A549 (cell line): ENCODE data around the gene PIGU. TPM values are rescaled to one million over a fixed set of nuclear protein-coding genes. Genes with fewer than 3 reads are reported as not detected.
A peak's percentile ranks its signal among the peaks of the same experiment; 100 is the strongest.

ENCODE experiments used
- ATAC-seq, 2 experiments: fragments of 200-7000 bp in 1 of 2; fragments of >200 bp in 1 of 2; cut with Nextera tagmentation in 1 of 2; cut with Tn5 transposase in 1 of 2; 3 replicates each; pipeline versions ENCODE4 v1.8.0 to v1.9.1; 2018 to 2020; ENCODE audit warnings: mild to moderate bottlenecking in 1 of 2, moderate library complexity in 1 of 2
- CTCF ChIA-PET: fragments of 300-600 bp; sonication (Branson Sonifier 250); formaldehyde crosslinking; extraction: SDS; loops from one replicate; lab custom pipeline; 2021; ENCODE audit warnings: antibody characterized with exemption, inconsistent platforms; lab: Yijun Ruan, JAX
- POLR2A ChIA-PET: fragments of 350-600 bp; formaldehyde crosslinking; extraction: SDS; loops from one replicate; lab custom pipeline; 2021; ENCODE audit warnings: antibody characterized with exemption, inconsistent platforms; lab: Yijun Ruan, JAX
- DNase-seq, 2 experiments: peaks; one replicate each; pipeline versions ENCODE4 v3.0.0 to v3.0.0-alpha.2; 2011 to 2016; ENCODE audit warnings: low read depth in 1 of 2, low spot score in 1 of 2
- FAIRE-seq: peaks from 2 replicates; lab custom pipeline; 2011; peaks lifted over from hg19 to GRCh38; lab: Jason Lieb, UNC
- H3K27ac ChIP-seq, 2 experiments: fragments of >200 bp; sonication (Bioruptor Twin); formaldehyde crosslinking; 3 replicates each; pipeline ENCODE4 v1.5.1; 2016 to 2017
- H3K4me1 ChIP-seq: fragments of >200 bp; sonication (Bioruptor Twin); formaldehyde crosslinking; 3 replicates; pipeline ENCODE4 v1.6.1; 2016
- H3K4me2 ChIP-seq: fragments of >200 bp; sonication (Bioruptor Twin); formaldehyde crosslinking; 3 replicates; pipeline ENCODE4 v1.6.1; 2016
- H3K4me3 ChIP-seq: fragments of >200 bp; sonication (Bioruptor Twin); formaldehyde crosslinking; 3 replicates; pipeline ENCODE4 v1.5.1; 2016
- H3K9me3 ChIP-seq: fragments of >200 bp; sonication (Bioruptor Twin); formaldehyde crosslinking; 3 replicates; pipeline ENCODE4 v1.6.1; 2016
- CHD4 ChIP-seq: fragments of 200-600 bp; sonication (generic); IDR thresholded peaks from 2 replicates; pipeline ENCODE4 v1.6.1; 2016; ENCODE audit warnings: antibody characterized with exemption, mild to moderate bottlenecking, borderline replicate concordance
- E2F6 ChIP-seq: IDR thresholded peaks from 2 replicates; pipeline ENCODE4 v1.6.1; 2012; ENCODE audit warnings: low read depth, borderline replicate concordance
- EHMT2 ChIP-seq: fragments of 200-600 bp; sonication (generic); IDR thresholded peaks from 2 replicates; pipeline ENCODE4 v1.6.1; 2016; ENCODE audit warnings: antibody characterized with exemption, low read depth, mild to moderate bottlenecking, moderate library complexity
- ELK1 ChIP-seq: fragments of 150-350 bp; IDR thresholded peaks from 2 replicates; pipeline ENCODE4 v1.6.1; 2014; ENCODE audit warnings: low read depth, mild to moderate bottlenecking, low read length
- FOSL2 ChIP-seq, 2 experiments: fragments of 450-650 bp in 1 of 2; fragments of >200 bp in 1 of 2; sonication (Bioruptor Twin) in 1 of 2; formaldehyde crosslinking; IDR thresholded peaks; 2 replicates each; pipeline versions ENCODE4 v1.5.0 to v1.6.1; 2016 to 2020; ENCODE audit warnings: mild to moderate bottlenecking in 1 of 2, moderate library complexity in 1 of 2
- FOXS1 ChIP-seq: fragments of 250-450 bp; sonication (Bioruptor Pico); IDR thresholded peaks from 2 replicates; pipeline ENCODE4 v1.5.0; 2020; ENCODE audit warnings: mild to moderate bottlenecking, moderate library complexity
- HDAC2 ChIP-seq: fragments of 200-600 bp; sonication (generic); IDR thresholded peaks from 2 replicates; pipeline ENCODE4 v1.6.1; 2016
- JUNB ChIP-seq: fragments of >200 bp; sonication (Bioruptor Twin); formaldehyde crosslinking; IDR thresholded peaks from 2 replicates; pipeline ENCODE4 v1.6.1; 2016
- KDM1A ChIP-seq: fragments of 200-600 bp; sonication (generic); IDR thresholded peaks from 2 replicates; pipeline ENCODE4 v1.6.1; 2016; ENCODE audit warnings: low read depth, mild to moderate bottlenecking
- PHF8 ChIP-seq: fragments of 200-600 bp; sonication (generic); IDR thresholded peaks from 2 replicates; pipeline ENCODE4 v1.6.1; 2016; ENCODE audit warnings: low read depth, mild to moderate bottlenecking, antibody characterized with exemption, moderate library complexity, borderline replicate concordance
- REST ChIP-seq: fragments of 200-600 bp; sonication (generic); IDR thresholded peaks from 2 replicates; pipeline ENCODE4 v1.6.1; 2016; ENCODE audit warnings: antibody characterized with exemption, mild to moderate bottlenecking, moderate library complexity
- RNF2 ChIP-seq: fragments of 200-600 bp; sonication (generic); IDR thresholded peaks from 2 replicates; pipeline ENCODE4 v1.6.1; 2016; ENCODE audit warnings: low read depth, mild to moderate bottlenecking, antibody characterized with exemption, moderate library complexity, borderline replicate concordance
- SMC3 ChIP-seq: fragments of >200 bp; sonication (Bioruptor Twin); formaldehyde crosslinking; IDR thresholded peaks from 3 replicates; pipeline ENCODE4 v1.6.1; 2018; ENCODE audit warnings: inconsistent platforms
- ZFP36 ChIP-seq: fragments of 450-650 bp; IDR thresholded peaks from 2 replicates; pipeline ENCODE4 v1.6.1; 2014; ENCODE audit warnings: borderline replicate concordance; ENCODE audit not compliant: partially characterized antibody
- WGBS: methylation state at CpG from one replicate; pipeline ENCODE4 v1.1.6; 2017; ENCODE audit errors: missing lambda C conversion rate; 5-methylcytosine and 5-hydroxymethylcytosine counted together
- polyA plus RNA-seq, 4 experiments: library from polyadenylated mRNA; depleted of rRNA in 3 of 4; stranded (reverse); fragments of >200 nt; fragmentation: RNase III in 1 of 4; extraction: RNeasy Plus Mini Kit Qiagen cat#74134 plus additional on column Dnase treatment in 1 of 4; gene quantifications; 2 replicates in 3 of 4; 3 replicates in 1 of 4; pipeline ENCODE4 v1.2.3, GENCODE V29; 2011 to 2017

Gene PIGU
- polyA plus RNA-seq, 2 of the 4 experiments (the other 2 are of a cell fraction) = 27.8 to 103 TPM

DNA sequence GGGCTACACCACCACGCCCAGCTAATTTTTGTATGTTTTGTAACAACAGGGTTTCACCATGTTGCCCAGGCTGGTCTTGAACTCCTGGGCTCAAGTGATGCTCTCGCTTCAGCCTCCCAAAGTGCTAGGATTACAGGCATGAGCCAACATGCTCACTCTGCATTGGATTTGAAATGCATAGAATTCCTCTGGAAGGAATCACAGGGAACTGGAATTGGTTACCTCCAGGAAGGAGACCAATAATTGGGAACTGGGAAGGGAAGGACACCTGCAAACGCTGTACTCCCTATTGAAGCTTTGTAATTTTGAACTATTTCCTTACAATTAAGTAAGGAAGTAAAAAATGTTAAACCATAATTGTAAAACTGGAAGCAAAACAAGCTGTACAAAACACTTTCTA is 14.9 kb upstream of the PIGU start:
- TF ChIP-seq JUNB (no peak), PHF8 (no peak)
- CTCF ChIA-PET = interaction anchor here (1.3 kb wide), 1 partner anchor 11 kb away, joined by 4 read pairs; no protein-coding TSS in a partner anchor

GRCh38 chr20:34689486-34689885 is 12.6 kb upstream of the PIGU start:
- ChIA-PET CTCF (interaction anchor here (1.2 to 3.2 kb wide), 5 partner anchors 11 to 377 kb away, joined by 5 to 17 read pairs (median 7); partner anchors contain the start of gene PIGU), POLR2A (interaction anchor here (1.2 kb wide), 1 partner anchor 12 kb away, joined by 4 read pairs; the partner anchor contains the start of gene PIGU)
- WGBS = 46% methylated on average over 2 of the region's 2 CpGs
- peaks cover 15% of the 10 kb centered on the region; the same call in 2 of the 3 replicates for H3K4me1 ChIP-seq
- no peak overlapping the region for H3K27ac ChIP-seq
- TF ChIP-seq FOSL2 (IDR thresholded peaks at IDR 0.05) (no peak), FOSL2 (CRISPR knock-in tag; IDR thresholded peaks at IDR 0.05) (peak; percentile 51), EHMT2 (no peak), FOXS1 (CRISPR knock-in tag) (no peak), CHD4 (peak; percentile 78; the same call in 1 of the 2 replicates), JUNB (peak; percentile 26; the same call in 1 of the 2 replicates), KDM1A (0 out of 2 replicates have a peak, but pooled peaks have one; percentile 27), RNF2 (no peak)
- H3K9me3 ChIP-seq = no peaks in the 10 kb centered on the region
- no peak overlapping the region for H3K4me3 ChIP-seq
- DNase-seq (peak in 1 of 2 experiments; percentile 69), ATAC-seq (peak; percentile 52 to 77; a peak in 4 of 6 replicates), FAIRE-seq (no peak)
- H3K4me2 ChIP-seq = peak overlapping the region; percentile 30; the same call in 2 of the 3 replicates

More for the DNA sequence above, 14.9 kb upstream of the PIGU start:
- Histone ChIP-seq H3K4me3 (no peak overlapping the region), H3K9me3 (no peaks in the 10 kb centered on the region), H3K4me1 (peaks cover 15% of the 10 kb centered on the region; the same call in 2 of the 3 replicates), H3K4me2 (no peak overlapping the region), H3K27ac (no peak overlapping the region)
- ATAC-seq (no peak), DNase-seq (no peak), FAIRE-seq (no peak)
- 89% methylated on average over 3 of the region's 3 CpGs for WGBS
- POLR2A ChIA-PET = no interaction called here

- FAIRE-seq (no peak), DNase-seq (no peak), ATAC-seq (no peak)
- Histone ChIP-seq H3K4me1 (peaks cover 5% of the 10 kb centered on the region; the same call in 2 of the 3 replicates), H3K4me3 (no peak overlapping the region), H3K4me2 (no peak overlapping the region), H3K27ac (no peak overlapping the region), H3K9me3 (no peaks in the 10 kb centered on the region)
- ChIA-PET CTCF (interaction anchor here (1.2 kb wide), 2 partner anchors 11 to 17 kb away, joined by 3 to 4 read pairs; no protein-coding TSS in a partner anchor), POLR2A (no interaction called here)
- WGBS = 84% methylated on average over 3 of the region's 3 CpGs
- TF ChIP-seq REST (no peak), SMC3 (no peak), ELK1 (no peak), ZFP36 (no peak), HDAC2 (no peak), CHD4 (no peak), FOXS1 (CRISPR knock-in tag) (no peak), E2F6 (no peak)
Measured at GRCh38 chr20:34683667-34684066, 6.8 kb upstream of the PIGU start.
